IMR-90 (cell line): Measurements from ENCODE around the gene CASZ1. TPM values are rescaled to one million over a fixed set of nuclear protein-coding genes. Genes with fewer than 3 reads are reported as not detected.

ENCODE experiments used
- ATAC-seq: fragments of 200-7000 bp; cut with Tn5 transposase; 2 replicates; pipeline ENCODE4 v1.9.1; 2020; ENCODE audit warnings: low read depth, mild to moderate bottlenecking, moderate library complexity
- BruUV-seq: library from RNA; stranded (reverse); fragments of 400-500 nt; replicated peaks from 2 replicates; lab custom pipeline; 2021; lab: Mats Ljungman, UMichigan
- CTCF ChIA-PET: fragments of 300-600 bp; formaldehyde crosslinking; extraction: SDS; loops from one replicate; lab custom pipeline; 2021; ENCODE audit warnings: antibody characterized with exemption; lab: Yijun Ruan, JAX
- POLR2A ChIA-PET: fragments of 300-600 bp; sonication (Branson Sonifier 250); formaldehyde crosslinking; loops from one replicate; lab custom pipeline; 2022; ENCODE audit warnings: antibody characterized with exemption; ENCODE audit not compliant: unreplicated experiment; lab: Charles Lee
- DNase-seq: peaks from one replicate; pipeline ENCODE4 v3.0.0; 2013
- H2AFZ ChIP-seq: replicated peaks from 2 replicates; pipeline ENCODE3; 2013; ENCODE audit warnings: low read length, mild to moderate bottlenecking; ENCODE audit not compliant: poor library complexity
- H2AK5ac ChIP-seq: 2 replicates; pipeline ENCODE4 v1.6.1; 2013; ENCODE audit warnings: low read depth, low read length, inconsistent platforms
- H2AK9ac ChIP-seq: replicated peaks from 2 replicates; pipeline ENCODE3; 2013; ENCODE audit warnings: mild to moderate bottlenecking, low read depth, low read length, moderate library complexity; ENCODE audit not compliant: poor library complexity
- H2BK120ac ChIP-seq: 2 replicates; pipeline ENCODE4 v1.6.1; 2013; ENCODE audit warnings: low read depth, low read length, inconsistent platforms
- H2BK15ac ChIP-seq: 3 replicates; pipeline ENCODE4 v1.6.1; 2013; ENCODE audit warnings: low read depth, low read length, inconsistent platforms
- H2BK20ac ChIP-seq: 2 replicates; pipeline ENCODE4 v1.6.1; 2013; ENCODE audit warnings: low read depth, mild to moderate bottlenecking, inconsistent platforms, low read length, moderate library complexity
- H2BK5ac ChIP-seq: 2 replicates; pipeline ENCODE4 v1.6.1; 2013; ENCODE audit warnings: mild to moderate bottlenecking, low read depth, low read length, inconsistent platforms; ENCODE audit not compliant: poor library complexity, severe bottlenecking
- H3K14ac ChIP-seq: replicated peaks from 2 replicates; pipeline ENCODE4 v1.6.1; 2013; ENCODE audit warnings: low read depth, low read length, inconsistent platforms
- H3K18ac ChIP-seq: 2 replicates; pipeline ENCODE4 v1.6.1; 2013; ENCODE audit warnings: low read depth, low read length, control low read depth
- H3K23ac ChIP-seq: 2 replicates; pipeline ENCODE4 v1.6.1; 2013; ENCODE audit warnings: low read depth, low read length, inconsistent platforms
- H3K27ac ChIP-seq: 2 replicates; pipeline ENCODE4 v1.5.1; 2013; ENCODE audit warnings: mild to moderate bottlenecking, control low read depth, low read length; ENCODE audit not compliant: insufficient read depth
- H3K27me3 ChIP-seq: 2 replicates; pipeline ENCODE4 v1.6.1; 2013; ENCODE audit warnings: low read length; ENCODE audit not compliant: control insufficient read depth, insufficient read depth
- H3K36me3 ChIP-seq: 2 replicates; pipeline ENCODE4 v1.6.1; 2013; ENCODE audit warnings: low read length, mixed read lengths; ENCODE audit not compliant: control insufficient read depth, insufficient read depth
- H3K4ac ChIP-seq: 2 replicates; pipeline ENCODE4 v1.6.1; 2013; ENCODE audit warnings: low read depth, low read length, inconsistent platforms
- H3K4me1 ChIP-seq: 2 replicates; pipeline ENCODE4 v1.6.1; 2013; ENCODE audit warnings: low read length, mixed read lengths; ENCODE audit not compliant: control insufficient read depth, insufficient read depth
- H3K4me2 ChIP-seq: 2 replicates; pipeline ENCODE4 v1.6.1; 2013; ENCODE audit warnings: low read depth, mild to moderate bottlenecking, control low read depth, low read length, moderate library complexity
- H3K4me3 ChIP-seq: 2 replicates; pipeline ENCODE4 v1.5.1; 2013; ENCODE audit warnings: low read depth, mild to moderate bottlenecking, control low read depth, low read length, moderate library complexity; ENCODE audit not compliant: insufficient read depth
- H3K56ac ChIP-seq: 2 replicates; pipeline ENCODE4 v1.6.1; 2013; ENCODE audit warnings: low read length, inconsistent platforms; ENCODE audit not compliant: insufficient read depth; ENCODE audit errors: extremely low read depth
- H3K79me1 ChIP-seq, 2 experiments: 2 replicates each; pipeline ENCODE4 v1.6.1; 2013; ENCODE audit warnings: low read length in 2 of 2, inconsistent platforms in 1 of 2, low read depth in 1 of 2
- H3K9ac ChIP-seq: 2 replicates; pipeline ENCODE4 v1.6.1; 2013; ENCODE audit warnings: low read depth, low read length, control low read depth
- H3K9me1 ChIP-seq: 2 replicates; pipeline ENCODE4 v1.6.1; 2013; ENCODE audit warnings: low read length, inconsistent platforms; ENCODE audit not compliant: insufficient read depth
- H3K9me3 ChIP-seq: 2 replicates; pipeline ENCODE4 v1.6.1; 2013; ENCODE audit warnings: low read length; ENCODE audit not compliant: control insufficient read depth, insufficient read depth
- H4K20me1 ChIP-seq: 2 replicates; pipeline ENCODE4 v1.6.1; 2013; ENCODE audit warnings: low read length, inconsistent platforms; ENCODE audit not compliant: insufficient read depth
- H4K5ac ChIP-seq: 2 replicates; pipeline ENCODE4 v1.6.1; 2013; ENCODE audit warnings: mild to moderate bottlenecking, low read depth, low read length, control low read depth
- H4K8ac ChIP-seq, 2 experiments: 2 replicates each; pipeline ENCODE4 v1.6.1; 2013; ENCODE audit warnings: low read depth in 2 of 2, low read length in 2 of 2, control low read depth in 1 of 2, inconsistent platforms in 1 of 2
- H4K91ac ChIP-seq: 2 replicates; pipeline ENCODE4 v1.6.1; 2013; ENCODE audit warnings: low read depth, low read length, inconsistent platforms; ENCODE audit not compliant: insufficient read depth
- CTCF ChIP-seq: conservative IDR thresholded peaks from 2 replicates; pipeline ENCODE4 v1.5.1; 2012; ENCODE audit warnings: mild to moderate bottlenecking, low read depth, low read length, improper control_type of control experiment
- FOS ChIP-seq: fragments of 150-350 bp; IDR thresholded peaks from 2 replicates; pipeline ENCODE4 v1.6.1; 2016; ENCODE audit warnings: low read depth, low read length
- MAFK ChIP-seq: IDR thresholded peaks from 2 replicates; pipeline ENCODE4 v1.6.1; 2012; ENCODE audit warnings: low read depth, low read length, improper control_type of control experiment
- MAZ ChIP-seq: IDR thresholded peaks from 2 replicates; pipeline ENCODE4 v1.6.1; 2012; ENCODE audit warnings: low read depth, mild to moderate bottlenecking, low read length, improper control_type of control experiment, moderate library complexity, borderline replicate concordance
- MXI1 ChIP-seq: IDR thresholded peaks from 2 replicates; pipeline ENCODE4 v1.6.1; 2012; ENCODE audit warnings: low read depth, mild to moderate bottlenecking, low read length, moderate library complexity, borderline replicate concordance
- NFE2L2 ChIP-seq: fragments of 150-350 bp; IDR thresholded peaks from 2 replicates; pipeline ENCODE4 v1.6.1; 2016; ENCODE audit warnings: low read depth, mild to moderate bottlenecking, low read length
- RAD21 ChIP-seq: IDR thresholded peaks from 2 replicates; pipeline ENCODE4 v1.6.1; 2012; ENCODE audit warnings: low read length, improper control_type of control experiment
- USF2 ChIP-seq: fragments of 150-350 bp; IDR thresholded peaks from 2 replicates; pipeline ENCODE4 v1.6.1; 2017; ENCODE audit warnings: mild to moderate bottlenecking, antibody characterized with exemption, low read length, low read depth
- WGBS, 2 experiments: methylation state at CpG; one replicate each; pipeline versions ENCODE4 v1.1.5 to v1.1.7; 2013; ENCODE audit warnings: missing lambda C conversion rate in 2 of 2; ENCODE audit not compliant: insufficient read length in 1 of 2; ENCODE audit errors: extremely low coverage in 2 of 2; 5-methylcytosine and 5-hydroxymethylcytosine counted together
- dilution Hi-C: fragments of 300-500 bp; cut with HindIII; formaldehyde crosslinking; loops from one replicate; pipeline ENCODE4 v1.14.3; 2018; ENCODE audit warnings: low sequenced_read_pairs; ENCODE audit not compliant: unreplicated experiment
- in situ Hi-C: fragments of 300-500 bp; cut with MboI; formaldehyde crosslinking; loops from 3 replicates; pipeline ENCODE4 v1.14.3; 2019; ENCODE audit warnings: low sequenced_read_pairs, inconsistent platforms, mixed read lengths
- intact Hi-C: fragments of 100-400 bp; cut with micrococcal nuclease; formaldehyde crosslinking; loops from 2 replicates; pipeline ENCODE4 v1.10.0; 2022
- polyA plus RNA-seq, 3 experiments: library from polyadenylated mRNA; depleted of rRNA; stranded (reverse); fragments of >200 nt; gene quantifications; 2 replicates each; pipeline ENCODE4 v1.2.3, GENCODE V29; 2012; ENCODE audit warnings: low replicate concordance in 1 of 3
- total RNA-seq: library from RNA; depleted of rRNA; stranded (reverse); fragments of >200 nt; gene quantifications from 2 replicates; pipeline ENCODE4 v1.2.3, GENCODE V29; 2012

The CASZ1 gene
- total and polyA plus RNA-seq, 2 of the 4 experiments (the other 2 are of a cell fraction), result 0.18 to 0.24 TPM

- no peaks in the 10 kb centered on the region; the same call in 1 of the 2 replicates for H4K20me1 ChIP-seq
- no peak overlapping the region for H3K56ac ChIP-seq
- H3K4me1 ChIP-seq, result no peaks in the 10 kb centered on the region
- H2BK5ac ChIP-seq, result no peak overlapping the region
- H2BK15ac ChIP-seq, result no peak overlapping the region
- no peak overlapping the region for H4K91ac ChIP-seq
- H3K79me1 ChIP-seq, result no peaks in the 10 kb centered on the region
- TF ChIP-seq RAD21 (no peak), NFE2L2 (no peak), FOS (no peak), MAZ (no peak), USF2 (no peak), MAFK (no peak), CTCF (no peak), MXI1 (no peak)
- H3K9me1 ChIP-seq, result no peaks in the 10 kb centered on the region
- in situ Hi-C loops, result no loop called here
- H3K27me3 ChIP-seq, result peaks cover 75% of the 10 kb centered on the region
- H3K14ac ChIP-seq, result no peak overlapping the region
- no peak overlapping the region for H4K8ac ChIP-seq
- no peak overlapping the region for H3K18ac ChIP-seq
- H2BK20ac ChIP-seq, result no peak overlapping the region
- H4K5ac ChIP-seq, result no peak overlapping the region
- no peak overlapping the region for H2AK5ac ChIP-seq
- H3K9ac ChIP-seq, result no peak overlapping the region
- intact Hi-C loops, result no loop called here
- no peak overlapping the region for H3K4me2 ChIP-seq
- no peak overlapping the region for H2BK120ac ChIP-seq
- no peaks in the 10 kb centered on the region for H3K9me3 ChIP-seq
- CTCF ChIA-PET, result no interaction called here
- dilution Hi-C loops, result no loop called here
- no peak overlapping the region for H3K27ac ChIP-seq
- no peak overlapping the region for H3K4me3 ChIP-seq
- 70% methylated on average over 2 of the region's 11 CpGs; no CpG with 5 or more reads in 1 of the 2 experiments for WGBS, 2 experiments
- ATAC-seq, result no peak
- H2AFZ ChIP-seq, result no peak overlapping the region
- POLR2A ChIA-PET, result no interaction called here
- no TSS peak for BruUV-seq
- no peak for DNase-seq
- no peak overlapping the region for H2AK9ac ChIP-seq
- no peak overlapping the region for H3K4ac ChIP-seq
- H3K23ac ChIP-seq, result no peak overlapping the region
- H3K36me3 ChIP-seq, result no peaks in the 10 kb centered on the region
Observed at GRCh38 chr1:10812387-10812915, 16.0 kb upstream of the CASZ1 start.
